Activated CD4-positive, alpha-beta T cell treated with anti-CD3 and anti-CD28 coated beads for 4 hours (primary cell): ENCODE data around the gene NUCB2.

Experiments
- DNase-seq, 2 donors: peaks; one replicate each; pipeline ENCODE4 v3.0.0-alpha.2; 2020

Gene NUCB2

DNA sequence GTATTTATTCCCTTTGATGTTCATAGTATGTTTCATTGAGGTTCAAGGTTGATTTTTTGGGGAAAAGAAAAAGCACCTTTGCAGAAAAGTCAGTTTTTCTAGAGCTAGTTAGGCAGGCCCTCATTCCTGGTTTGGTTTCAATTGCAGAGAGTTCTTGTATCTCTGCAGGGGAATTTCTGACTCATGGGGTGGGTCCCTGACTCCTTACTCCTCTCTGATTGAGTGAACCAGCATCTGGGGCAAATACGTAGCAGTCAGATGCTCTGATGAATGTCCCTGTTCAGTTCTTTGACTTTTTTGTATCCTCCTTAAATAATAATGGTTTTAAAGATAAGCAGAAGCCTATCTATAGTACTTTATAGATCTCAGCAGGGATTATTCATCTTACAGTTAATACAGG, 67.4 kb downstream of the NUCB2 start:
- DNase-seq: peak; percentile 18 to 21

DNA sequence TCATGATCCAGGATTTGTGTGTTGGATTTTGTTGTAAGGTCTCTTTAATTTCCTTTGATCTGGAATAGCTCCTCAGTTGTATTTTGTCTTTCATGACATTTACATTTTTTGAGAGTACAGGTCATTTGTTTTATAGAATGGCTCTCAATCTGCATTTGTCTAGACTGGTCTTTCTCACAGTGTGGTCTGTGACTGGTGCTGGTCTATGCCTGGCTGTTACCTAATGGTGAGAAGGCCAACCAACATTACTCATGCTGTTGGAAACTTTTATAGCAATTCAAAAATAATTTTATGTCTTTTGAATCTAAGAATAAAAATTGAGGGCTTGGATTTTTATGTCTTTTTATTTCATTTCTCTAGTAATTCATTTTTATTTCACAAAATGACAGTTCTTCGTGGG, 71.1 kb downstream of the NUCB2 start:
- DNase-seq: no peak

GRCh38 chr11:17350455-17351171, 74.1 kb downstream of the NUCB2 start:
- DNase-seq: no peak

DNA sequence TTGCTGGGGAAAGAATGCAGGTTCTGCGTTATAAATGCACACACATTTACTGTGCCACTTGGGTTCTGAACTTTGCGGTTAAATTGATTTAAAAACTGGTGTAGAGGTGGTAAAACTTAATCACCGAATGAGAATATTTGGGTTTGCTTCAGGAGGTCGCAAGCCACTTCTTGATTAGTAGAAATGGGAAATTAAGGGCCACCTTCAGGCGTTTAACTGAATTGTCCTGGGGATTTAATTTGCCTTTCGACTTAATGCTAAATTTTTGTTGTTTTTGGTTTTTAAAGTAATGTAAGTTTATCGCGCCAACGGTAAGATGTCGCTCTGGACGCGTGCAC, 74.6 kb downstream of the NUCB2 start:
- DNase-seq: no peak

GRCh38 chr11:17351510-17352176, 75.1 kb downstream of the NUCB2 start, which contains the start of gene NCR3LG1:
Gene NCR3LG1, plus strand, starts transcription at chr11:17351800. Its CDS starts 170 bp downstream, at chr11:17351970.
- peak; percentile 70 to 72 for DNase-seq

DNA sequence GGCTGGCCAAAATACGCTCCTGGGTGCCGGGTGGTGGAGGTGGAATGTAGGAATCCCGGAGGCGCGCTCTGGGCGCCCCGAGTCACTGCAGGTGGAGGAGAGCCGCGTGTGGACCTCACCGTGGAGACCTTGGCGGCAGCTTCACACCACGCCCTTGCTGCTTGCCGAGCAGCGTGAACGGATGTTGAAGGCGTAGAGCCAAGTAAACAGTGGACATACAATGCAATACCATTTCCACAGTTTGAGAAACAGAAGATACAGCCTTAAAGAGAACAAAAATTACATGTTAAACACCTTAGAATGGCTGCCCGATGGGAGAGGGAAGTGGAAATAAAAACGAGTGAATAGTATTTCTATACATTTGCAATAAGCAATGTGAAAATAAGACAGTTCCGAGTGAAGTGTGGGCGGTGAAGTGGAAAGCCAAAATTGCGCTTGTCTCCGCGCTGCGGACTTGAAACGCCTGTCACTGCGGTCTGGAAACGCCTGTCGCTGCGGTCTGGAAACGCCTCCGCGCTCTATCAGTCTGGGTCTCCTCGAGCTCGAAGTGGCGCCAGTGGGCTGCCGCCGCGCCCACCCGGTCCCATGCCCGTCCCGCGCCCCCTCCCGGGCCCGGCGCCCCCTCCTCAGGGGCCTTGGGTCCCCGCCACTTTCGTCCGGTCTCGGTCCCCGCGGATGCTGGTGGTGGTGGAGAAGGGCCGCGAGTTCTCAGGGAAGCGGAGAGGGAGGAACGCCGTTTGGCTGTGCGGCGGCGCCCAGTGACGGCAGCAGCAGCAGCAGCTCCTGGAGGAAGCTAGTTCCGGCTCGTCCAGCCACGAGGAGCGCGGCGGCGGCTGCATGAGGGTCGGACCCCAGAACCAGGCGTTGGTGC, 76.6 kb downstream of the NUCB2 start:
- DNase-seq: peak; percentile 68 to 69

DNA sequence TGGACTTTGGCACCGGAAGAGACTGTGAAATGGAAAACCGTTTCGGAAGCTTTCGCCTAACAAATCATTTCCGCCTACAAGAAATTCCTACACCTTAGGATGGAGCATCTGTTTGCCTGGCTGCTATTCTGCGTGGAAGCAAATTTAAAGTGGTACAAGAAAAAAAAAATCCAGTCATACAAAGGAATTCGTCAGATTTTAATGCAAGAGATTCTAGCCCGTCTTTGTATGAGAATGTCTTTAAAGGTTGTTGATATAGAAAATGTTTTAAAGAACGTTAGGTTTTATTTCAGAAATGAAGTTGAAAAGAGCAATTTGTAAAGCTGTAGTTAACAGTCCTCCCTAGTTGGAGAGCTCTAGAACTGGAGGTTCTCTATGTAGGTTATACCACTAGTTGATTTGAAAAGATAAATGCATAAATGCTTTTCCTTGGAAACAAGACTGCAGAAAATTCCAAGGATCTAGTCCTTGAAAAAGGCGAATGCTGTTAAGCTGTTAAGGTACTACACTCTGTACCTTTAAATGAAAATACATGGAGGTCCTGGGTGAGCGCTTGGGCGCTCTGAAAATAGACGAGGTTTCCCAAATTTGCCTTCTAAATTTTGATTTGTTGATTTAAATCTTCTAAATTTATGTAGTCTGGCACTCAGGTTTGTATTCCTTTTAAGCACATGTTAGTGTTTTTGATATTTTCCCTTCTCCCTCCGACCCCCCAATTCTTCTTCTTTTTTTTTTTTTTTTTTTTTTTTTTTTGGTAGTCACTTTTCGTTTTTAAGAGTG, 77.5 kb downstream of the NUCB2 start:
- DNase-seq: no peak

DNA sequence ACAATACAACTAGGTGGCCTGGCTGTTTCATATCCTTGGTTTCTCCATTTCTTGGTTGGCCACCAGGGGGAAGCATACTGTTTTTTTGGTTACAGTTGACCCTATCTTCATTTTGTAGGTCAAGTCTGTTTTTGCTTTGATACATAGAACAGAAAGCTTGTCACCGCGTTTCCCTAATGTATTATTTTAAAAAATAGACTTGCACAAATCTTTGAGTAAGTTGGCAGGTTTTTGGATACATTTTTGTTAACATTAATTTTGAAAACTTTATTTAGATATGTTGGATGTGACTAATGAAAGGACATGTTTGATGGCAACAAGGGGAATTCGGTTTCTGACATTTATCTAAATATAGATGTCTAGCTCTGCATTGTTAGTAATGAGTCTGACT, 78.1 kb downstream of the NUCB2 start:
- peak; percentile 53 to 76 for DNase-seq

- no peak for DNase-seq
These were observed 90.0 kb downstream of the NUCB2 start for GRCh38 chr11:17366495-17366894.

- no peak for DNase-seq
These were observed 92.0 kb downstream of the NUCB2 start for GRCh38 chr11:17368551-17368950.

- DNase-seq: no peak
These were observed 92.6 kb downstream of the NUCB2 start for GRCh38 chr11:17369094-17369493.

DNA sequence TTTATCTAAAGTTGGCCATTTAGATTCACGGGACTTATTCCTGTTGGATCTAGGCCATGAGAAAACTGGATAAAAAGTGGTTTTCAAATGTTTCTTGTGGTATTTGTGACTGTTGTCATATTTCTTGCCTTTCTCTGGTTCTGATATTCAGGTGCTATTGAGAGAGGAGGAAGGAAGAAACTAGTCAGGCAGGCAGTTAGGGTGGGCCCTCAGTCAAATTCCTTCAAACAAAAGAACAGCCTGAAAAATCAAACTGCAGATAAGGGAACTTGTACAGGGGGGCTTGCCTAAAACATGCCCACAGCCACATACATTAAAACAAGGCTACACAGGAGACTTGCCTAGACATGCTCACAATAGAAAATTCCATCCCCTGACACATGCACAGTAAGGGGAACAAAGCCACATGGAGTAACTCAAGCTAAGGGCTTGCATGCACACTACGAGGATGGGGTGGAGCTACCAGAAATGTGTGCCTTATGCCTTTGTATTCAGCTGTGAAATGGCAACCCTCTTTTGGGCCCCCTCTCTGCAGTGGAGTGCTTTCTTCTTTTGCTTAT, 93.2 kb downstream of the NUCB2 start:
- no peak for DNase-seq

- no peak for DNase-seq
These were observed 95.1 kb downstream of the NUCB2 start for GRCh38 chr11:17371614-17372013.

- no peak for DNase-seq
These were observed 99.0 kb downstream of the NUCB2 start for GRCh38 chr11:17375547-17375946.

- DNase-seq: no peak
These were observed 100.0 kb downstream of the NUCB2 start for GRCh38 chr11:17376493-17376892.

- no peak for DNase-seq
These were observed 102.1 kb downstream of the NUCB2 start for GRCh38 chr11:17378655-17379054.

DNA sequence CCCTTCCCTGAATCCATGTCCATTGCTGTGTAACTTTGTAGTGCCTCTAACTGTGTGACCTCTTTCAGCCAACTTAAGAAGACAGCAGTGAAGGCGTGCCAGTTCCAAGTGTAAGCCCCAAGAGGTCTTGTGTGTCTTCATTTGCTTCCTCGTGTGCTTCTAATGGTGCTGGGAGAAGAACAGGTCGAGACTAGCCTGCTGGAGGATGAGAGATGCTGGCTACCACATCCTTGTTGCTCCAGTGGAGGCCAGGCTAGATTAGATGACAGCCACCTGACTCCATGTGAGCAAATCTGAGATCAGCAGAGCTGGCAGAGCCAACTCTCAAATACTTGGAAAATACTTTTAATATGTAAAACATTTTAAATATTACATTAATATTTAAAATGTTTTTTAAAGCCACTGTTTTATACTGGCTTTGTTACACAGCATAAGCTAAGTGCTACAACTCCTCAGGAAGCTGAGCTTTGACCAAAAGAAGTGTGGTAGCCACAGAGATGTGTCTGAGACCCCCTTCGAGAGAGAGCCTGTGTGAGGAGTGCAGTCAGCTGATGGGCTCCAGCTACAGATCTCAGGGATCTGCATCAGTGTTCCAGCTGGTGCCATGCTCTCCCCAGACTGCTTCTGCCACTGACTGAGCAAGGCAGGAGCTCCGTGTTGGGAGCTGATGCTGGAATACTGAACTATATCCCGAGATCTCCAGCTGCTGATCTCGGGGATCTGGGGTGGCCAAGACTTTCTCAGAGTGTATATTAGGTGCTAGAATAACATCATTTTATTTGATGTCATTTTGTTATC, 103.0 kb downstream of the NUCB2 start:
- no peak for DNase-seq

GRCh38 chr11:17381156-17381555, 104.6 kb downstream of the NUCB2 start:
- DNase-seq: no peak
